Caki2 (cell line): ENCODE measurements around the gene GPR137B. TPM values are rescaled to one million over a fixed set of nuclear protein-coding genes. Genes with fewer than 3 reads are reported as not detected.
"Not testable (repeated sequence)": the region's sequence is repeated elsewhere in the genome, so short reads cannot be mapped to it uniquely, and the experiment has no call there.

Source experiments
- DNase-seq: peaks from one replicate; pipeline ENCODE4 v3.0.0-alpha.2; 2015; ENCODE audit warnings: low read depth
- in situ Hi-C: cut with HindIII; loops from 2 replicates; pipeline ENCODE4 v1.10.0; 2016; ENCODE audit warnings: low sequenced_read_pairs, low pct_unique_long_range_greater_than_20kb, mixed read lengths
- total RNA-seq: library from RNA; depleted of rRNA; stranded (reverse); fragments of >200 nt; shearing (Covaris generic); gene quantifications from 2 replicates; pipeline ENCODE4 v1.2.3, GENCODE V29; 2014; ENCODE audit warnings: low replicate concordance

Gene GPR137B
- total RNA-seq, 1 experiment from 2014 or later, result 5.9 TPM

GRCh38 chr1:236155399-236155767 lies 13.0 kb downstream of the GPR137B start:
- DNase-seq, result no peak
- in situ Hi-C loops, result no loop called here

GRCh38 chr1:236155841-236156503 lies 13.6 kb downstream of the GPR137B start:
- no peak for DNase-seq
- in situ Hi-C loops, result no loop called here

DNA sequence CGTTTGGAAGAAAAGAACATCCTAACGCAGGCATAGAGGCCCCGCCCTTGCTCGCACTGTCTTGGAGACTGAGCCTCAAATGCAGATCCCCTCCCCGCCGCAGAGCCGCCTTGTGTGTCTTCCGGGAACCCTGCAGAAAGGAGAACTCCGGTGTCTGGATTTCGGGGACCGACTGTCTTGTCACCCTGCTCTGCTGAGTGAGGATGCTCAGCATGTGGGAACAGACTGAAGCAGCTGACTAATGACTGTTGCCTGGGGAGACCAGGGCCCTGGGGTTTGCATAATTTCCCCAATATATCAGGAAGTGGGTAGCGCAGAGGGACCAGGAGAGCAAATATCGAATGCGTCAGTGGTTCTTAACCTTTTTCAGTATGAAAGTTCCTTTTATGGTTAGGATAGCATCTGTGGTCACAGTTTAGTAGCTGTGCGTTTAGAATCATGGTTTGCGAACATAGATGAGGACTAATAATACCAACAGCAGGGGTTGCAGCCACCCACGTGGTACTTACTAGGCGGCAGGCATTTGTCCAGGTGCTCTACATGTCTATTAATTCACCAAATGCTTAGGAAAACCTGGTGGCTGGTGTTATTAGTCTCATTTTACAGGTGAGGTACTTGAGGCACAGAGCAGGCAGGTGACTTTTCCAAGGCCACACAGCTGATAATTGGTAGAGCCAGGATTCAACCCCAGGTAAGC lies 14.3 kb downstream of the GPR137B start:
- no peak for DNase-seq
- in situ Hi-C loops, result no loop called here

DNA sequence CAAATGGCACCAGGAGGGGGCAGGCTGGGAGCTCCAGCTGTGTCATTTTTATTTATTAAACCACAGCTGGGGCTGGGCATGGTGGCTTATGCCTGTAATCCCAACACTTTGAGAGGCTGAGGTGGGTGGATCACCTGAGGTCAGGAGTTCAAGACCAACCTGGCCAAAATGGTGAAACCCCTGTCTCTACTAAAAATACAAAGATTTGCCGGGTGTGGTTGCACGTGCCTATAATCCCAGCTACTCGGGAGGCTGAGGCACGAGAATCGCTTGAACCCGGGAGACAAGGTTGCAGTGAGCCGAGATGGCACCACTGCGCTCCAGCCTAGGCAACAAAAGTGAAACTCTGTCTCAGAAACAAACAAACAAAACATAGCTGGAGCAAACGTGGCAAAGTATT lies 15.7 kb downstream of the GPR137B start:
- in situ Hi-C loops, DNase-seq: not testable (repeated sequence)

DNA sequence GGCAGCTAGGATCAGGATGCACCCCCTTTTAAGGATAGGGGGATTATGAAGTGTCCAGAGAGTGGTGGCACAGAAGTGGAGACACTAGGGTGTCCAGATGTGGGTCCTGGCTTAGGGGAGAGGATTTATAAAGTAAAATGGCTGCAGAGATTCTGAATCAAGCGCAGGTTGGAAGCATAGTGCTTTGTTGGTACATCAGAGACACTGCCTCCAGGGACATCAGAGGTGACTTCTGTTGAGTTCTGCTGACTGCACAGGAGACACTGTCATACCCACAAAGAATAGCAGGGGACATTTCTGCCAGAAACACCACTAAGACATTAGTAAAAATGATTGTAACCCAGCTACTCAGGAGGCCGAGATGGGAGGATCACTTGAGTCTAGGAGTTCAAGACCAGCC lies 16.4 kb downstream of the GPR137B start:
- no peak for DNase-seq
- in situ Hi-C loops, result no loop called here

GRCh38 chr1:236159704-236160539 lies 17.6 kb downstream of the GPR137B start:
- DNase-seq, result no peak
- in situ Hi-C loops, result no loop called here

DNA sequence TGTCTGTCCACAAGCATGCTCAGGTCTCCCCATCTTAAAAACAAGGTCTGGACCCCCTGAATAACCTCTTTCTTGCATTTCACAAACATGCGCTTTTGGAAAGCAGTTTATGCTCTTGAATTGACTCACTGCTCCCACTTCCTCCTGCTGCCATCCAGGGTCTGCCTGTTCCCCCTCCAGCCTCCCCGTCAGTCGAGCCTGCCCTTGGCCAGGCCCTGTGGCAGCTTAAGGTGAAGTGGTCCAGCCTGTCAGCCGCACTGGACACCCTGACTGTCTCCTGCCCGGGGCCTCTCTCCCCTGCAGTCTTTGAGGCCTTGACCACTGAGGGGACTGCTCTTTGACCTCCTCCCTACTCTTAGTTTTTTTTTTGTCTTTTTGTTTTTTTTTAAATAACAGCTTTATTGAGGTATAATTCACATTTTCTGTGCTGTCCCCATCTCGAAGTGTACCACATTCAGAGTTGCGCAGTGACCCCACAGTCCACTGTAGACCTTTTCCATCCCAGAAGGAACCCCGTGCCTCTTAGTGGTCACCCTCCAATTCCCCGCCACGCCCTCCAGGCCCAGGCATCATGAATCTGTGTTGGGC lies 18.3 kb downstream of the GPR137B start:
- no peak for DNase-seq
- in situ Hi-C loops, result no loop called here

- no peak for DNase-seq
- in situ Hi-C loops, result no loop called here
Observed at GRCh38 chr1:236161230-236161629, 18.9 kb downstream of the GPR137B start.

- DNase-seq, in situ Hi-C loops: not testable (repeated sequence)
Observed at GRCh38 chr1:236161755-236162154, 19.4 kb downstream of the GPR137B start.

DNA sequence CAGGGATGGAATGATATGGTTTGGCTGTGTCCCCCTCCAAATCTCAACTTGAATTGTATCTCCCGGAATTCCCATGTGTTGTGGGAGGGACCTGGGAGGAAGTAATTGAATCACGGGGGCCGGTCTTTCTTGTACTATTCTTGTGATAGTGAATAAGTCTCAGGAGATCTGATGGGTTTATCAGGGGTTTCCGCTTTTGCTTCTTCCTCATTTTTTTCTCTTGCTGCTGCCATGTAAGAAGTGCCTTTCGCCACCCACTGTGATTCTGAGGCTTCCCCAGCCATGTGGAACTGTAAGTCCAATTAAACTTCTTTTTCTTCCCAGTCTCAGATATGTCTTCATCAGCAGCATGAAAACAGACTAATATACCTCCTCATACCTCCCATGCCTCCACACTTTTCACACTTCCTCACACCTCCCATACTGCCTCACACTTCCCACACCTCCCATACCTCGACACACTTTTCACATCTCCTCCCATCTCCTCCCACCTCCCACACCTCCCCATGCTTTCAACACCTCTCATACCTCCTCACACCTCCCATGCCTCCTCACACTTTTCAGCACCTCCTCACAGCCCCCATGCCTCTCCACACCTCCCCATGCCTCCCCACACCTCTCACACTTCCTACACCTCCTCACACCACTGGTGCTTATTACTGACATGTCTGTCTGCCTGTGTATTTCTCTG lies 21.3 kb downstream of the GPR137B start:
- in situ Hi-C loops, result no loop called here
- DNase-seq, result no peak

DNA sequence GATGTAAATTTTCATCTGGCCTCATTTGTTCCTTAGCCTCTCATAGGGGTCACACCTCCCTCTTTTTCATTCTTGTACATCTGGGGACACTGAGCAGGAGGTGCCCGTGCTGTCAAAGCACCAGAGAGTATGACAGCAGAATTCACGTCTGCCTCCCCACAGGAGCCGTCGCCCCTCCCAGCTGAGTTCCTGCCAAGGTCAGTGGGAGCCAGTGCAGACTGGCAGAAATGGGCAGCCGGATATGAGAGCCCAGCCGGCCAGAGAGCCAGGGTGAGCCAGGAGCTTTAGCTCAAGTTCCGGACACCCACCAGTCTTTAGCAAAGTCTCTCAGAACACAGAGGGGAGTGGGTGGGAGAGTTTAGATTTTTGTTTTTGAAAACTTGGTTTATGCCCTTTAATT lies 21.9 kb downstream of the GPR137B start:
- no peak for DNase-seq
- in situ Hi-C loops, result no loop called here

DNA sequence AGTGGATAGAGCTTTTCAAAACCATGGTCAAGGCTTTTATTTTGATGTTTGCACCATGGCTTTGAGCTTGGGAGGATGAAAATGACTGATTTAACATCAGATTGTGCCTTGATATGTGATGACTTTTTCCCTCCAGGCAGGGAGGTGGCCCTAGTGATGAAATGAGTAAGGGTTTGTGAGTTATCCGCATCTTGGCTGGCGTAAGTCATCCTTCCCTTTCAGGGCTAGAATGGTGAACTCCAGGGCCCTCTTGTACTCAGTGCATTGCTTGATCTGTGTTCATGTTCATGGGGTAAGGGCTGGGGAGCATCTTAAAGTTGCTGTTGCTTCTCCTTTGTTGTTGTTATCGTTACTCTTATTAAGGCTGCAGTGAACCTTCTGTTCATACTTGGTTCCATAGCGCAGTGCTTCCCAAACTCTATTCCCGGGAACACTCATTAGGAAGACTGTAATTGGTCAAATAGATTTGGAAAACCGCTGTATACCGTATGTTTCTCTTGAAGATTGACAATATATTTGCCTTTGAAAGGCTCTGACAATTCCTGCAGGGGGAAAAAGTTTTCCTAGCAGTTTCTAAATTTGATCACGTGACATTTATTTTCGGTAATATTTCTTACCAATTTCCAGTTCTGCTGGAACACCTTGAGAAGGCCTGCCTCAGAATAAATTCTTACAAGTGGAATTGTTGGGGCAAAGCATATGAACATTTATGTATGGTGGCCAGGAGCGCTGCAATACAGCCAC lies 23.1 kb downstream of the GPR137B start:
- in situ Hi-C loops, result no loop called here
- no peak for DNase-seq

DNA sequence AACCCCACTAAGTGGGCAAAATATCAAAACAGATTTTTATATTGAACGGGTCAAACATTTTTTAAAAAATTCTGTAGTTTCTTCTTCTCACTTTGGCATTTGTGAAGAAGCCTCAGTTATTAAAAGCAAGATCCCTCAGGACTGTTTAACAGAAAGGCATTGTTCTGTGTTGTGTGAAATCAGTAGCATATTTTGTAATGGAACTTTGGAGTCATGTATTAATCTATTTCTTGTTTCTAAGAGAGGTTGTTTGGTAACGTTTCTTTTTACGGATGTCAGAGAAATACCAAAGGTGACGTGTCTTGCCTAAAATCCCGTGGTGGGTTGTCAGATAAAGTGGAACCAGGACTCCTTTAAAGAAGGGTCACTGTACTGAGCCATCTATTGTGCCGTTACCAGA lies 23.7 kb downstream of the GPR137B start:
- in situ Hi-C loops, result no loop called here
- DNase-seq, result no peak

GRCh38 chr1:236167154-236167553 lies 24.8 kb downstream of the GPR137B start:
- no peak for DNase-seq
- in situ Hi-C loops, result no loop called here

- in situ Hi-C loops, result no loop called here
- no peak for DNase-seq
Observed at GRCh38 chr1:236167578-236167977, 25.2 kb downstream of the GPR137B start.

GRCh38 chr1:236168716-236169429 lies 26.5 kb downstream of the GPR137B start:
- in situ Hi-C loops, result no loop called here
- peak; percentile 77 for DNase-seq

GRCh38 chr1:236172041-236172579 lies 29.8 kb downstream of the GPR137B start:
- in situ Hi-C loops, result no loop called here

More at GRCh38 chr1:236172041-236172579, 29.8 kb downstream of the GPR137B start:
- DNase-seq, result no peak
